ENCODE measurements around the gene PIP5K1C.

- TF ChIP-seq CTCF (conservative IDR thresholded peaks at IDR 0.05) (no peak), EZH2 (IDR thresholded peaks at IDR 0.05; ENCODE audit: low read depth) (no peak)
Observed at GRCh38 chr19:3644351-3645066, 55.8 kb downstream of the PIP5K1C start.
